GM15510 (cell line): ENCODE measurements around the gene MNX1.

ENCODE experiments used
- POLR2A ChIP-seq: IDR thresholded peaks from 3 replicates; pipeline ENCODE4 v1.6.1; 2011; ENCODE audit warnings: borderline replicate concordance; ENCODE audit not compliant: insufficient read length; ENCODE audit errors: extremely low read depth

The MNX1 gene

GRCh38 chr7:157011333-157012112, 1.1 kb upstream of the MNX1 start:
- TF ChIP-seq POLR2A, result no peak

DNA sequence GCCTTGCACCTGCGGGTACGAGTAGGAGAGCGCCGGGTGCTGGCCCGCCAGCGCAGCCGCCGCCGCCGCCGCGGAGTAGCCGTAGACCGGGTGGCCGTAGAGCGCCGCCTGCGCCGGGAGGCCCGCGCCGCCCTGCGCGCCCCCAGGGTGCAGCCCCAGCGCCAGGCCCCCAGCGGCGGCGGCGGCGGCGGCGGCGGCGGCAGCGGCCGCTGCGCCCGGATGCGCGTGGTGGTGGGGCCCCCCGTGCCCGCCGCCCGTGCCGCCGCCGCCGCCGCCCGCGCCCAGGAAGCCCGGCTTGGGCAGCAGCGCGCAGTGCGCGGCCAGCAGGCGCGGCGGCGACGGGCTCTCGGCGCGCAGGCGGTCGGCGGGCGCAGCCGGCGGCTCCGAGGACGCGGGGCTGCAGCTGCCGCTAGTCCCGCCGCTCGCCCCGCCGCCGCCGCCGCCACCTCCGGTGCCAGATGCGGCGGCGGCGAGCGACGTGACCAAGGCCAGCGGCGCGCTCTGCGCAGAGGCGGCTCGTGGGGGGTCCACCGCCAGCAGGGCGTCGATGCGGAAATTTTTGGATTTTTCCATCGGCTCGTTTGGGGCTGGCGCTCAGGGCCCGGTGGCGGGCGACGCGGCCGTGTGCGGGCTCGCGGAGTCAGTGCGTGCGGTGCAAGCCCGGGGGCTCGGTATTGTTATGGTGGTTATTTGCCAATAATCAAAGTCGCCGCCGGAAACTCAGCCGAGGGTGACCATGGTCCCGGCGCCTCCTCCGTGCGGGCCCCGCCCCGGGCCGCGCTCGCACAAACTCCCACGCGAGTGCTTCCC, 480 bp downstream of the MNX1 start:
- no peak for TF ChIP-seq POLR2A

DNA sequence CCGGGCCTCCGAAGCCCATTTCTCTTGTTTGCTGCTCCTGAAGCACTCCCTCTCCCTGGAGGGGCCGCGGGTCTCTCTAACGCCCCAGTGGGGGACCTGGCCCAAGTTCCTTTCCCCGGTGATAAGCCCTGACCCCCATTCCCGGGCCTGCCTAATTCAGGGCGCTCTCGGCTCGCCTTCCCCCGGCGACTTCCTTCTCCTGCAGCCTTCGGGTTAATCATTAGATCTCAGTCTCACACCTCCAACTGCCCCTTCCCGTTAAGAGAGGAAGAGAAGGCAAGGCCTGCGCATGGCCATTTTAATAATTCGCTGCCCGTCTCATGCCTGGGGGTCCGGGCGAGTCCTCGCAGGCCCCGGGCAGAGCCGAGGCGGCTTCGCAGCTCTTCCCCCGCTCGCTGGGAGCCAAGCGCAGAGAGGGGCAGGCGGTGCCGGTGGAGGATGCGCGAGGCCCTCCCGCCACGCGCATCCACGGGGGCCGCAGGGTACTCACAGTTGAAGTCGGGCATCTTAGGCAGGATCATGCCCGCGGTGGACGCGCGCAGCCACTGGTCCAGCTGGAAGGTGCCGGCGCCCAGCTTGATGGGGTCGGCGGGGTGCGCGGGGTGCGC, 1.2 kb downstream of the MNX1 start:
- no peak for TF ChIP-seq POLR2A

GRCh38 chr7:157008206-157009169, 2.0 kb downstream of the MNX1 start:
- TF ChIP-seq POLR2A, result no peak

- no peak for TF ChIP-seq POLR2A
These were observed 2.9 kb downstream of the MNX1 start for GRCh38 chr7:157007470-157008066.

- no peak for TF ChIP-seq POLR2A
These were observed 3.5 kb downstream of the MNX1 start for GRCh38 chr7:157006829-157007469.

DNA sequence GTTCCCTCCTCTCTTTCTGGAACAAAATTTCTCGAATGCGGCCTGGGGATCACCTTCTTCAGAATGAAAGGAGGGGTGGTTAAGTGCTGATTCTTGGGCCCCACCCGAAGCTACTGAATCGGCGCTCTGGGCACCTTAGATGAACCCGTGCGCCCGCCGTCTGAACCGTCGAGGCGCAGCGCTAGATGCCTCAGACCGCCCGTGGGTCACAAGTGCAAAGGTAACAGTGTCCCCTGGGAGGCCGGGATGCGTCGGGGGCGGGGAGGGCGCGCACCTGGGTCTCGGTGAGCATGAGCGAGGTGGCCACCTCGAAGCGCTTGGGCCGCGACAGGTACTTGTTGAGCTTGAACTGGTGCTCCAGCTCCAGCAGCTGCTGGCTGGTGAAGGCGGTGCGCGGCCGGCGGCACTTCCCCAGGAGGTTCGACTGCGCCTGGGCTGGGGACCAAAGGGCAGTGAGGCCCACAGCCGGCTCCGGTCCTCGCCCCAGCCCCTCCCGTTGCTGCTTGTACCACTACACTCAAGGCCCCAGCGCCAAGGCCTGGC, 4.2 kb downstream of the MNX1 start:
- TF ChIP-seq POLR2A, result no peak

- TF ChIP-seq POLR2A, result no peak
These were observed 4.8 kb downstream of the MNX1 start for GRCh38 chr7:157005456-157006204.

- TF ChIP-seq POLR2A, result no peak
These were observed 5.7 kb downstream of the MNX1 start for GRCh38 chr7:157004521-157005455.

DNA sequence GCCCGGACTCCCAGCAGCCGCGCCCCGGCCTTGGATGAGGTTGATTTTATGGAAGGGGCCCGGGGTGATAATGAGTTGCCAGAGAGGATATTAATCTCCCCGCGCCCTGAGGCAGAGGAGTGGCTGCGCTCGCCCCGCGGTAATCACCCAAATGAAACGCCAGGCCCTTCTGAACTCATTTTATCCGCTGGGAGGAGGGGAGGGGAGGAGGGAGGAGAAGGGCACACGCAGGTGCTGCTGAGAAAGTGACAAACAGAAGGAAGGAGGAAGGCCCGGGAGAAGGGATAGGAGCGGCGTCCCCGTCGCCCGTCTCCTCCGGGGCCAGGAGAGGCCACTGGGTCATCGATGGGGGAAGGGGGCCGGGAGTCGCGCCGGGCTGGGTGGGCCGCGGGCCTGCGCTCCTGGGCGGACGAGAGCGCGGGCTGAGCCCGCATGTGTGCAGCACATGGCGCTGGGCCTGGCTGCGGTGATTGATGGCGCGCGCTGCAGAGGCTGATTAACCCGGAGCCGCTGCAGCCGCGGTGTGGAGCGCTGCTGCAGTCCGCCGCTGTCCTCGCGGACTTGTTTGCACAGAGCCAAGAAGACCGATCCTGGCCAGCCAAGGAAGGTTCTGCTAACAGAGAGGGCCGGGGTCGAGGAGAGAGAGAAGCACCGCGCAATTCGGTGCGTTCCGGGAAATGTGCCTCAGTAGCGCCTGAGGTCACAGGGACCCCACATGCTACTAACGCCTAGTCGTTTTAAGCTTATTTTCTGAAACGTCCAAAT, 6.5 kb downstream of the MNX1 start:
- no peak for TF ChIP-seq POLR2A

DNA sequence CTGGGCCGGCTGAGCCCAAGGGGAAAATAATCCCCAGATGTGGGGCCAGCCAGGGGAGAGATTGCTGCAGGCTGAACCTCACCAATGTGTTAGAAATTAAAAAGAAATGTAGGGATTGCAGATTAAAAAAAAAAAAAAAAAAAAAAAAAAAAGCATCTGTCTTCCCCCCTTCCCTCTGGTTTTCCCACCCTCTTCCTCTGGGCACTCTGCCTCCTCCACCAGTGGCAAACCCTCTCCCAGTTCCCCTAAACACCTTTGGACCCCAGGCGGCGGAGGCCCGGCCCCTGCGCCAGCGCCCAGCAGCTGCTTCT, 7.1 kb downstream of the MNX1 start:
- TF ChIP-seq POLR2A, result no peak
